Measurements from ENCODE around the gene MKX.

Gene MKX

GRCh38 chr10:27646194-27646593 is 99.4 kb downstream of the MKX start:
- no peak for DNase-seq

GRCh38 chr10:27644307-27644939 is 101.2 kb downstream of the MKX start:
- DNase-seq = no peak

- no peak for DNase-seq
These were observed 102.3 kb downstream of the MKX start for GRCh38 chr10:27643301-27643700.

- no peak for DNase-seq
These were observed 103.5 kb downstream of the MKX start for GRCh38 chr10:27642023-27642589.

GRCh38 chr10:27638071-27638750 is 107.4 kb downstream of the MKX start:
- no peak for DNase-seq

GRCh38 chr10:27637601-27638000 is 108.0 kb downstream of the MKX start:
- no peak for DNase-seq

GRCh38 chr10:27636816-27637215 is 108.8 kb downstream of the MKX start:
- DNase-seq = no peak

- no peak for DNase-seq
These were observed 109.8 kb downstream of the MKX start for GRCh38 chr10:27635699-27636270.

GRCh38 chr10:27635290-27635689 is 110.3 kb downstream of the MKX start:
- no peak for DNase-seq

- DNase-seq = no peak
These were observed 117.0 kb downstream of the MKX start for GRCh38 chr10:27628621-27629020.

GRCh38 chr10:27626890-27627289 is 118.7 kb downstream of the MKX start:
- no peak for DNase-seq

GRCh38 chr10:27625452-27626211 is 120.0 kb downstream of the MKX start:
- DNase-seq = no peak

GRCh38 chr10:27624941-27625340 is 120.7 kb downstream of the MKX start:
- no peak for DNase-seq
